HG03139 (cell line): ENCODE measurements around the gene STUM.

Source experiments
- ATAC-seq: cut with Tn5 transposase; IDR thresholded peaks from one replicate; pipeline ENCODE4 v1.9.1; 2021; ENCODE audit not compliant: unreplicated experiment

The STUM gene

GRCh38 chr1:226619031-226619430, 70.5 kb downstream of the STUM start:
- no peak for ATAC-seq

- no peak for ATAC-seq
Observed at GRCh38 chr1:226622012-226622411, 73.4 kb downstream of the STUM start.

GRCh38 chr1:226624526-226624925, 76.0 kb downstream of the STUM start:
- ATAC-seq, result no peak

- no peak for ATAC-seq
Observed at GRCh38 chr1:226625326-226625725, 76.8 kb downstream of the STUM start.

- ATAC-seq, result no peak
Observed at GRCh38 chr1:226625832-226626576, 77.4 kb downstream of the STUM start.

- ATAC-seq, result no peak
Observed at GRCh38 chr1:226626577-226626956, 78.0 kb downstream of the STUM start.

GRCh38 chr1:226627050-226627755, 78.6 kb downstream of the STUM start:
- ATAC-seq, result no peak

- no peak for ATAC-seq
Observed at GRCh38 chr1:226627924-226628611, 79.5 kb downstream of the STUM start.

GRCh38 chr1:226628612-226629155, 80.1 kb downstream of the STUM start:
- no peak for ATAC-seq

- no peak for ATAC-seq
Observed at GRCh38 chr1:226629210-226629895, 80.8 kb downstream of the STUM start.

GRCh38 chr1:226629896-226630550, 81.5 kb downstream of the STUM start:
- ATAC-seq, result no peak

GRCh38 chr1:226630592-226630991, 82.0 kb downstream of the STUM start:
- no peak for ATAC-seq

- ATAC-seq, result no peak
Observed at GRCh38 chr1:226631229-226632000, 82.9 kb downstream of the STUM start.

GRCh38 chr1:226632169-226632879, 83.8 kb downstream of the STUM start:
- ATAC-seq, result no peak

- ATAC-seq, result no peak
Observed at GRCh38 chr1:226632922-226633351, 84.4 kb downstream of the STUM start.

- no peak for ATAC-seq
Observed at GRCh38 chr1:226633541-226634165, 85.1 kb downstream of the STUM start.

GRCh38 chr1:226634166-226634588, 85.6 kb downstream of the STUM start:
- ATAC-seq, result no peak

GRCh38 chr1:226634611-226635246, 86.2 kb downstream of the STUM start:
- ATAC-seq, result no peak
